ENCODE data around the gene TSPEAR. TPM values are rescaled to one million over a fixed set of nuclear protein-coding genes. Genes with fewer than 3 reads are reported as not detected.

TSPEAR gene
- total and polyA plus RNA-seq, 9 of the 15 experiments (the other 6 are each of a cell fraction or from before 2014, with no cell fraction given) = not detected

DNA sequence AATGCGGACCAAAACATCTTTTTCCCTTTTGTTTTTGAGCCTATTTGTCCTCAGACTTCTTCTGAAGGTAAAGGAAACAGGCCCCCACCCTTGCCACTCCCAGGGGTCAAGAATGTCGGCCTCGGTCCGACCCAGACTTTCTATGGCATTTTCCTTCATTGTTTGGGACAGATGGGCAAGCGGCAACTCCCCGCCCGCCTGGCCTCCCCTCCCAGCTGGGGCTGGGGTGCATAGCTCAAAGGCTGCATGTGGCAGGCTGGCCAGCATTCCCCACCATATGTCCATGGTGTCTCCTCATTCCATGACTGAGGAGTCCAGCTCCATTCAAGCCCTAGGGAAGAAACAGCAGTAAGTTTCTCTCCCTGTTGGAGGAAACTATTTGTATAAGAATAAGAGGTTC lies 29.4 kb upstream of the TSPEAR start:
- Histone ChIP-seq H3K4me1 (replicated peaks in 1 of 2; ENCODE audit: control insufficient read depth in 2 of 2, insufficient read depth in 2 of 2, low read length in 2 of 2) (no peaks in the 10 kb centered on the region), H3K4me3 (no peak overlapping the region), H3K79me2 (ENCODE audit: control insufficient read depth, insufficient read depth, low read length) (no peaks in the 10 kb centered on the region), H3K36me3 (ENCODE audit: control insufficient read depth, insufficient read depth, low read length) (no peaks in the 10 kb centered on the region), H4K20me1 (replicated peaks; ENCODE audit: control insufficient read depth, insufficient read depth, low read length) (0 out of 2 replicates have a peak, but pooled peaks cover 5% of the 10 kb centered on the region), H3K9me1 (ENCODE audit: control insufficient read depth, insufficient read depth, low read length) (no peaks in the 10 kb centered on the region), H3K27ac (ENCODE audit: extremely low read depth, low read depth, low read length) (no peak overlapping the region), H2AFZ (ENCODE audit: low read depth, low read length) (no peak overlapping the region), H3K4me2 (ENCODE audit: insufficient read depth, low read length) (no peak overlapping the region), H3K9ac (ENCODE audit: insufficient read depth in 1 of 2, low read depth in 2 of 2, low read length in 2 of 2) (no peak overlapping the region), H3K9me3 (replicated peaks; ENCODE audit: control insufficient read depth, insufficient read depth, low read depth, low read length) (no peaks in the 10 kb centered on the region), H3K27me3 (ENCODE audit: control insufficient read depth in 2 of 2, insufficient read depth in 2 of 2, low read length in 2 of 2) (peaks cover 24 to 30% of the 10 kb centered on the region in 2 experiments; a peak in 4 of 5 replicates)
- ChIA-PET CTCF (ENCODE audit: low intra/inter-chr PET ratio) (no interaction called here), POLR2A (interaction anchor here (2.1 kb wide), 1 partner anchor 10 kb away, joined by 10 read pairs; no protein-coding TSS in a partner anchor)
- in situ Hi-C loops (cut with MboI) (loop anchor here (5.0 kb wide), 1 partner anchor 223 kb away; no protein-coding TSS in a partner anchor), intact Hi-C loops (cut with micrococcal nuclease) (no loop called here)
- DNase-seq (ENCODE audit: extremely low read depth in 1 of 4, low spot score in 3 of 4) (no peak), ATAC-seq (no peak), FAIRE-seq (no peak)
- WGBS (ENCODE audit: insufficient coverage, low coverage, missing lambda C conversion rate) = 0% methylated on average over 7 of the region's 7 CpGs
- no TSS peak for BruUV-seq (replicated peaks)
- no peak for TF ChIP-seq RBM14 (IDR thresholded peaks at IDR 0.05; ENCODE audit: borderline replicate concordance, insufficient read depth, low read depth, low read length)
- no peak for TF ChIP-seq CBX2 (IDR thresholded peaks at IDR 0.05; ENCODE audit: insufficient read depth, low read length, poor library complexity, severe bottlenecking)
- TF ChIP-seq DIDO1 (tag; IDR thresholded peaks at IDR 0.05; ENCODE audit: low read depth) = no peak
- no peak for TF ChIP-seq STAT5B (CRISPR knock-in tag; IDR thresholded peaks at IDR 0.05)
- TF ChIP-seq, protein P1, sequence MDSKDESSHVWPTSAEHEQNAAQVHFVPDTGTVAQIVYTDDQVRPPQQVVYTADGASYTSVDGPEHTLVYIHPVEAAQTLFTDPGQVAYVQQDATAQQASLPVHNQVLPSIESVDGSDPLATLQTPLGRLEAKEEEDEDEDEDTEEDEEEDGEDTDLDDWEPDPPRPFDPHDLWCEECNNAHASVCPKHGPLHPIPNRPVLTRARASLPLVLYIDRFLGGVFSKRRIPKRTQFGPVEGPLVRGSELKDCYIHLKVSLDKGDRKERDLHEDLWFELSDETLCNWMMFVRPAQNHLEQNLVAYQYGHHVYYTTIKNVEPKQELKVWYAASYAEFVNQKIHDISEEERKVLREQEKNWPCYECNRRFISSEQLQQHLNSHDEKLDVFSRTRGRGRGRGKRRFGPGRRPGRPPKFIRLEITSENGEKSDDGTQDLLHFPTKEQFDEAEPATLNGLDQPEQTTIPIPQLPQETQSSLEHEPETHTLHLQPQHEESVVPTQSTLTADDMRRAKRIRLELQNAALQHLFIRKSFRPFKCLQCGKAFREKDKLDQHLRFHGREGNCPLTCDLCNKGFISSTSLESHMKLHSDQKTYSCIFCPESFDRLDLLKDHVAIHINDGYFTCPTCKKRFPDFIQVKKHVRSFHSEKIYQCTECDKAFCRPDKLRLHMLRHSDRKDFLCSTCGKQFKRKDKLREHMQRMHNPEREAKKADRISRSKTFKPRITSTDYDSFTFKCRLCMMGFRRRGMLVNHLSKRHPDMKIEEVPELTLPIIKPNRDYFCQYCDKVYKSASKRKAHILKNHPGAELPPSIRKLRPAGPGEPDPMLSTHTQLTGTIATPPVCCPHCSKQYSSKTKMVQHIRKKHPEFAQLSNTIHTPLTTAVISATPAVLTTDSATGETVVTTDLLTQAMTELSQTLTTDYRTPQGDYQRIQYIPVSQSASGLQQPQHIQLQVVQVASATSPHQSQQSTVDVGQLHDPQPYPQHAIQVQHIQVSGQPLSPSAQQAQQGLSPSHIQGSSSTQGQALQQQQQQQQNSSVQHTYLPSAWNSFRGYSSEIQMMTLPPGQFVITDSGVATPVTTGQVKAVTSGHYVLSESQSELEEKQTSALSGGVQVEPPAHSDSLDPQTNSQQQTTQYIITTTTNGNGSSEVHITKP (IDR thresholded peaks at IDR 0.05; ENCODE audit: partially characterized antibody) = no peak
- TF ChIP-seq HSF4 (CRISPR knock-in tag; IDR thresholded peaks at IDR 0.05; ENCODE audit: borderline replicate concordance) = no peak
- TF ChIP-seq ILK (tag; IDR thresholded peaks at IDR 0.05; ENCODE audit: borderline replicate concordance, low read depth) = no peak
- TF ChIP-seq RBM25 (IDR thresholded peaks at IDR 0.05; ENCODE audit: low read depth, low read length, severe bottlenecking) = no peak
- TF ChIP-seq EZH2 (IDR thresholded peaks at IDR 0.05; ENCODE audit: borderline replicate concordance, low read depth, low read length) = no peak
- TF ChIP-seq CCNT2 (IDR thresholded peaks at IDR 0.05; ENCODE audit: borderline replicate concordance, extremely low read depth, insufficient read length, low read depth, low read length) = no peak
- TF ChIP-seq, protein P2, sequence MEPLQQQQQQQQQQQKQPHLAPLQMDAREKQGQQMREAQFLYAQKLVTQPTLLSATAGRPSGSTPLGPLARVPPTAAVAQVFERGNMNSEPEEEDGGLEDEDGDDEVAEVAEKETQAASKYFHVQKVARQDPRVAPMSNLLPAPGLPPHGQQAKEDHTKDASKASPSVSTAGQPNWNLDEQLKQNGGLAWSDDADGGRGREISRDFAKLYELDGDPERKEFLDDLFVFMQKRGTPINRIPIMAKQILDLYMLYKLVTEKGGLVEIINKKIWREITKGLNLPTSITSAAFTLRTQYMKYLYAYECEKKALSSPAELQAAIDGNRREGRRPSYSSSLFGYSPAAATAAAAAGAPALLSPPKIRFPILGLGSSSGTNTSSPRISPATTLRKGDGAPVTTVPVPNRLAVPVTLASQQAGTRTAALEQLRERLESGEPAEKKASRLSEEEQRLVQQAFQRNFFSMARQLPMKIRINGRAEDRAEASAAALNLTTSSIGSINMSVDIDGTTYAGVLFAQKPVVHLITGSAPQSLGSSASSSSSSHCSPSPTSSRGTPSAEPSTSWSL (CRISPR knock-in tag; IDR thresholded peaks at IDR 0.05; ENCODE audit: borderline replicate concordance) = no peak
- no peak for TF ChIP-seq ZFP1 (CRISPR knock-in tag; IDR thresholded peaks at IDR 0.05)
- TF ChIP-seq, protein P3, sequence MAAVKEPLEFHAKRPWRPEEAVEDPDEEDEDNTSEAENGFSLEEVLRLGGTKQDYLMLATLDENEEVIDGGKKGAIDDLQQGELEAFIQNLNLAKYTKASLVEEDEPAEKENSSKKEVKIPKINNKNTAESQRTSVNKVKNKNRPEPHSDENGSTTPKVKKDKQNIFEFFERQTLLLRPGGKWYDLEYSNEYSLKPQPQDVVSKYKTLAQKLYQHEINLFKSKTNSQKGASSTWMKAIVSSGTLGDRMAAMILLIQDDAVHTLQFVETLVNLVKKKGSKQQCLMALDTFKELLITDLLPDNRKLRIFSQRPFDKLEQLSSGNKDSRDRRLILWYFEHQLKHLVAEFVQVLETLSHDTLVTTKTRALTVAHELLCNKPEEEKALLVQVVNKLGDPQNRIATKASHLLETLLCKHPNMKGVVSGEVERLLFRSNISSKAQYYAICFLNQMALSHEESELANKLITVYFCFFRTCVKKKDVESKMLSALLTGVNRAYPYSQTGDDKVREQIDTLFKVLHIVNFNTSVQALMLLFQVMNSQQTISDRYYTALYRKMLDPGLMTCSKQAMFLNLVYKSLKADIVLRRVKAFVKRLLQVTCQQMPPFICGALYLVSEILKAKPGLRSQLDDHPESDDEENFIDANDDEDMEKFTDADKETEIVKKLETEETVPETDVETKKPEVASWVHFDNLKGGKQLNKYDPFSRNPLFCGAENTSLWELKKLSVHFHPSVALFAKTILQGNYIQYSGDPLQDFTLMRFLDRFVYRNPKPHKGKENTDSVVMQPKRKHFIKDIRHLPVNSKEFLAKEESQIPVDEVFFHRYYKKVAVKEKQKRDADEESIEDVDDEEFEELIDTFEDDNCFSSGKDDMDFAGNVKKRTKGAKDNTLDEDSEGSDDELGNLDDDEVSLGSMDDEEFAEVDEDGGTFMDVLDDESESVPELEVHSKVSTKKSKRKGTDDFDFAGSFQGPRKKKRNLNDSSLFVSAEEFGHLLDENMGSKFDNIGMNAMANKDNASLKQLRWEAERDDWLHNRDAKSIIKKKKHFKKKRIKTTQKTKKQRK (IDR thresholded peaks at IDR 0.05; ENCODE audit: borderline replicate concordance, low read depth, low read length) = no peak
